Measurements from ENCODE around the gene HCFC1R1.
A peak's percentile ranks its signal among the peaks of the same experiment; 100 is the strongest.

GRCh38 chr16:3017794-3018506 lies 5.8 kb downstream of the HCFC1R1 start, which contains the start of gene CLDN6:
- TF ChIP-seq POLR2A (IDR thresholded peaks at IDR 0.05) (no peak), CTCF (IDR thresholded peaks at IDR 0.05 in 4 of 5, conservative IDR thresholded peaks at IDR 0.05 in 1 of 5) (peak in 2 of 5 experiments; percentile 15 to 17)

All from gastrocnemius medialis (tissue), 4 donors.